H1 (cell line): ENCODE measurements around the gene LHFPL3. TPM values are rescaled to one million over a fixed set of nuclear protein-coding genes. Genes with fewer than 3 reads are reported as not detected.
"Not testable (repeated sequence)": the region's sequence is repeated elsewhere in the genome, so short reads cannot be mapped to it uniquely, and the experiment has no call there.

Source experiments
- CTCF ChIA-PET: fragments of 300-600 bp; sonication (Branson Sonifier 250); formaldehyde crosslinking; loops from one replicate; lab custom pipeline; 2021; ENCODE audit not compliant: partially characterized antibody; lab: Charles Lee
- POLR2A ChIA-PET: fragments of 300-600 bp; sonication (Branson Sonifier 250); formaldehyde crosslinking; loops from one replicate; lab custom pipeline; 2021; ENCODE audit warnings: inconsistent platforms; ENCODE audit not compliant: partially characterized antibody; lab: Charles Lee
- DNase-seq, 2 experiments: peaks; one replicate each; pipeline versions ENCODE4 v3.0.0 to v3.0.0-alpha.2; 2010 to 2022; ENCODE audit warnings: low spot score in 2 of 2, low read depth in 1 of 2, mixed read lengths in 1 of 2
- FAIRE-seq: peaks from 2 replicates; lab custom pipeline; 2011; peaks lifted over from hg19 to GRCh38; lab: Jason Lieb, UNC
- H2AFZ ChIP-seq: 2 replicates; pipeline ENCODE4 v1.8.1; 2012; ENCODE audit warnings: low read length, inconsistent platforms
- H2AK5ac ChIP-seq: 2 replicates; pipeline ENCODE4 v1.6.1; 2013; ENCODE audit warnings: low read depth, low read length
- H2BK120ac ChIP-seq: replicated peaks from 2 replicates; pipeline ENCODE3; 2013; ENCODE audit warnings: low read depth, low read length, inconsistent platforms
- H2BK12ac ChIP-seq: 2 replicates; pipeline ENCODE4 v1.6.1; 2013; ENCODE audit warnings: low read depth, low read length
- H2BK15ac ChIP-seq: 2 replicates; pipeline ENCODE4 v1.6.1; 2013; ENCODE audit warnings: low read length
- H2BK20ac ChIP-seq: 2 replicates; pipeline ENCODE4 v1.6.1; 2013; ENCODE audit warnings: low read length
- H2BK5ac ChIP-seq: 2 replicates; pipeline ENCODE4 v1.6.1; 2013; ENCODE audit warnings: low read depth, low read length
- H3K14ac ChIP-seq: 2 replicates; pipeline ENCODE4 v1.6.1; 2013; ENCODE audit warnings: inconsistent platforms; ENCODE audit not compliant: insufficient read length
- H3K18ac ChIP-seq: 2 replicates; pipeline ENCODE4 v1.6.1; 2013; ENCODE audit warnings: low read length; ENCODE audit errors: extremely low read depth
- H3K23ac ChIP-seq: 2 replicates; pipeline ENCODE4 v1.6.1; 2013; ENCODE audit warnings: inconsistent platforms; ENCODE audit not compliant: insufficient read length
- H3K23me2 ChIP-seq: 2 replicates; pipeline ENCODE4 v1.6.1; 2013; ENCODE audit warnings: low read depth, low read length
- H3K27ac ChIP-seq: 2 replicates; pipeline ENCODE4 v1.6.1; 2011; ENCODE audit warnings: low read depth, low read length, inconsistent platforms
- H3K27me3 ChIP-seq, 4 experiments: replicated peaks in 1 of 4; 1 replicate in 1 of 4; 2 replicates in 3 of 4; pipeline versions ENCODE4 v1.6.1 to v1.8.1; 2011 to 2013; ENCODE audit warnings: low read length in 3 of 4, mild to moderate bottlenecking in 3 of 4, inconsistent platforms in 2 of 4, mixed read lengths in 2 of 4, moderate library complexity in 1 of 4; ENCODE audit not compliant: control insufficient read depth in 3 of 4, insufficient read depth in 3 of 4; ENCODE audit errors: extremely low read depth in 1 of 4
- H3K36me3 ChIP-seq, 4 experiments: 2 replicates each; pipeline versions ENCODE4 v1.6.1 to v1.8.1; 2011 to 2013; ENCODE audit warnings: mild to moderate bottlenecking in 4 of 4, low read length in 3 of 4, moderate library complexity in 2 of 4, control low read depth in 1 of 4, inconsistent platforms in 1 of 4; ENCODE audit not compliant: insufficient read depth in 4 of 4, control insufficient read depth in 2 of 4
- H3K4ac ChIP-seq: replicated peaks from 2 replicates; pipeline ENCODE3; 2013; ENCODE audit warnings: low read length, low read depth, mixed read lengths, inconsistent platforms; ENCODE audit not compliant: insufficient read length
- H3K4me1 ChIP-seq, 4 experiments: replicated peaks in 1 of 4; 1 replicate in 1 of 4; 2 replicates in 3 of 4; pipeline versions ENCODE4 v1.6.1 to v1.8.1; 2011 to 2013; ENCODE audit warnings: low read length in 3 of 4, inconsistent platforms in 2 of 4, mixed read lengths in 1 of 4; ENCODE audit not compliant: insufficient read depth in 4 of 4, control insufficient read depth in 3 of 4
- H3K4me2 ChIP-seq, 2 experiments: 2 replicates each; pipeline versions ENCODE4 v1.6.1 to v1.8.1; 2011 to 2013; ENCODE audit warnings: low read depth in 2 of 2, low read length in 2 of 2, control low read depth in 1 of 2, inconsistent platforms in 1 of 2, mild to moderate bottlenecking in 1 of 2; ENCODE audit not compliant: insufficient read depth in 1 of 2
- H3K4me3 ChIP-seq, 4 experiments: fragments of 200-600, 300-600 bp in 1 of 4; sonication (generic), shearing (Covaris generic), sonication (Bioruptor Twin) in 1 of 4; 2 replicates each; pipeline versions ENCODE4 v1.5.1 to v1.8.1; 2011 to 2016; ENCODE audit warnings: low read length in 4 of 4, low read depth in 3 of 4, control low read depth in 2 of 4, inconsistent platforms in 2 of 4, mild to moderate bottlenecking in 2 of 4, mixed read lengths in 1 of 4, moderate library complexity in 1 of 4; ENCODE audit not compliant: insufficient read depth in 2 of 4; ENCODE audit errors: extremely low read depth in 1 of 4
- H3K56ac ChIP-seq: replicated peaks from 2 replicates; pipeline ENCODE3; 2013; ENCODE audit warnings: low read depth, mild to moderate bottlenecking, mixed read lengths, low read length, inconsistent platforms; ENCODE audit not compliant: insufficient read length
- H3K79me1 ChIP-seq: 2 replicates; pipeline ENCODE4 v1.6.1; 2013; ENCODE audit warnings: low read depth, low read length, control low read depth
- H3K79me2 ChIP-seq, 2 experiments: 2 replicates each; pipeline versions ENCODE4 v1.6.1 to v1.8.1; 2012 to 2013; ENCODE audit warnings: low read length in 2 of 2, mild to moderate bottlenecking in 2 of 2, inconsistent platforms in 1 of 2; ENCODE audit not compliant: insufficient read depth in 2 of 2, control insufficient read depth in 1 of 2
- H3K9ac ChIP-seq, 4 experiments: replicated peaks in 1 of 4; 1 replicate in 1 of 4; 2 replicates in 3 of 4; pipeline versions ENCODE4 v1.6.1 to v1.8.1; 2011 to 2013; ENCODE audit warnings: low read depth in 3 of 4, low read length in 3 of 4, control low read depth in 2 of 4, mild to moderate bottlenecking in 2 of 4, moderate library complexity in 2 of 4, inconsistent platforms in 1 of 4; ENCODE audit errors: extremely low read depth in 1 of 4
- H3K9me3 ChIP-seq, 2 experiments: 2 replicates each; pipeline versions ENCODE4 v1.6.1 to v1.8.1; 2012 to 2013; ENCODE audit warnings: mild to moderate bottlenecking in 2 of 2, moderate library complexity in 2 of 2, control low read depth in 1 of 2, inconsistent platforms in 1 of 2, low read depth in 1 of 2, low read length in 1 of 2, mixed read lengths in 1 of 2; ENCODE audit not compliant: insufficient read depth in 2 of 2
- H4K20me1 ChIP-seq, 2 experiments: replicated peaks in 1 of 2; 2 replicates each; pipeline versions ENCODE3 to v1.8.1; 2011 to 2013; ENCODE audit warnings: inconsistent platforms in 2 of 2, low read length in 2 of 2, mild to moderate bottlenecking in 1 of 2; ENCODE audit not compliant: insufficient read depth in 2 of 2, control insufficient read depth in 1 of 2
- H4K5ac ChIP-seq: 2 replicates; pipeline ENCODE4 v1.6.1; 2013; ENCODE audit warnings: low read length, low read depth, mixed read lengths, inconsistent platforms; ENCODE audit not compliant: insufficient read length
- H4K8ac ChIP-seq: 2 replicates; pipeline ENCODE4 v1.8.0; 2013; ENCODE audit warnings: mild to moderate bottlenecking, moderate library complexity, low read length, inconsistent platforms; ENCODE audit not compliant: insufficient read depth; ENCODE audit errors: extremely low read depth
- H4K91ac ChIP-seq: replicated peaks from 2 replicates; pipeline ENCODE3; 2013; ENCODE audit warnings: low read length, mixed read lengths, inconsistent platforms; ENCODE audit not compliant: insufficient read length
- CREB1 ChIP-seq: IDR thresholded peaks from 2 replicates; pipeline ENCODE4 v1.6.1; 2012; ENCODE audit warnings: inconsistent platforms
- JUND ChIP-seq: IDR thresholded peaks from 2 replicates; pipeline ENCODE4 v1.6.1; 2011; ENCODE audit warnings: mild to moderate bottlenecking, improper control_type of control experiment, low read length
- POU5F1 ChIP-seq: IDR thresholded peaks from 2 replicates; pipeline ENCODE4 v1.6.1; 2011; ENCODE audit warnings: low read depth, mild to moderate bottlenecking, low read length, moderate library complexity
- SIX5 ChIP-seq: IDR thresholded peaks from 2 replicates; pipeline ENCODE4 v1.6.1; 2011; ENCODE audit warnings: mild to moderate bottlenecking, low read depth, low read length
- TEAD4 ChIP-seq: IDR thresholded peaks from 2 replicates; pipeline ENCODE4 v1.6.1; 2012; ENCODE audit warnings: low read depth, low read length, inconsistent platforms, mixed read lengths
- WGBS, 2 experiments: shearing (Covaris generic) in 1 of 2; methylation state at CpG; one replicate each; pipeline versions ENCODE4 v1.1.6 to v1.1.7; 2013 to 2015; ENCODE audit warnings: low lambda C conversion rate in 2 of 2, mixed read lengths in 2 of 2, inconsistent platforms in 1 of 2, low coverage in 1 of 2, missing lambda C conversion rate in 1 of 2; ENCODE audit not compliant: insufficient replicate concordance in 2 of 2, insufficient coverage in 1 of 2, insufficient read length in 1 of 2; ENCODE audit errors: extremely low coverage in 1 of 2, missing lambda C conversion rate in 1 of 2; 5-methylcytosine and 5-hydroxymethylcytosine counted together
- polyA plus RNA-seq, 7 experiments: library from polyadenylated mRNA; depleted of rRNA in 3 of 7; stranded (reverse) in 5 of 7; unstranded in 2 of 7; fragments of >200 nt in 5 of 7; fragments of 200-250 nt in 2 of 7; gene quantifications; 1 replicate in 5 of 7; 2 replicates in 1 of 7; 4 replicates in 1 of 7; pipeline versions ENCODE4 v1.2.1 to v1.2.3, GENCODE V29; 2011 to 2013; ENCODE audit warnings: missing spikeins in 2 of 7, mixed read lengths in 2 of 7
- total RNA-seq: library from RNA; stranded (reverse); fragmentation: NEBNext Ultra II Directional; extraction: Animal tissue kit (Norgen Biotek cat#: 25700); gene quantifications from 2 replicates; pipeline ENCODE4 v1.2.1, GENCODE V29; 2021

The LHFPL3 gene
- total and polyA plus RNA-seq, 2 of the 8 experiments (the other 6 are each of a cell fraction or from before 2014, with no cell fraction given) = 0.24 to 0.50 TPM

DNA sequence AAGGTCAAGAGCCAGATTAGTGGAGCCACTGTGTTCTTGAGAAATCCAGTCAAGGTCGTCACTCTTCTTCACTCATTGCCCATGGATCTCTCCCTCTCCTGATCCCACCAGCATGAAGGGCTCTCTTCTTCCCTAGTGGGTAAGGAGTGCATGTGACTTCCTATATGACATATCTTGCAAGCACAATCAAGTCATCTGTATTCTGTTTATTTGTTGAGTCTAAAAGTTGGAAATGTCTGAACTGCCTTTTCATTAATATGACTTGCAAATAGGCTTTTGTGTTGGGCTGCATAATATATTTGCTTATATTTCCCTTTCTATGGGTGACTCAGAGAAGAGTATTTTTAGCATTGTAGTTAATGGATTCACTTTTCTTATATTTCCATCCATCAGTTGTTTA is 371.9 kb downstream of the LHFPL3 start (continued):
- TF ChIP-seq POU5F1 = no peak
- TF ChIP-seq TEAD4 = no peak
- TF ChIP-seq SIX5 = no peak
- TF ChIP-seq JUND = no peak
- no peak for TF ChIP-seq CREB1
- TF ChIP-seq, all 59 proteins: peak for 0

DNA sequence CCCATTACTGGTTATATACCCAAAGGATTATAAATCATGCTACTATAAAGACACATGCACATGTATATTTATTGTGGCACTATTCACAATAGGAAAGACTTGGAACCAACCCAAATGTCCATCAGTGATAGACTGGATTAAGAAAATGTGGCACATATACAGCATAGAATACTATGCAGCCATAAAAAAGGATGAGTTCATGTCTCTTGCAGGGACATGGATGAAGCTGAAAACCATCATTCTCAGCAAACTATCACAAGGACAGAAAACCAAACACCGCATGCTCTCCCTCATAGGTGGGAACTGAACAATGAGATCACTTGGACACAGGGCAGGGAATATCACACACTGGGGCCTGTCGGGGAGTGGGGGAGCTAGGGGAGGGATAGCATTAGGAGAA is 392.6 kb downstream of the LHFPL3 start:
- H2BK15ac ChIP-seq, H3K27me3 ChIP-seq, H2BK5ac ChIP-seq, H2AFZ ChIP-seq, H3K14ac ChIP-seq, H3K4ac ChIP-seq, H4K91ac ChIP-seq, H3K27ac ChIP-seq, H4K8ac ChIP-seq, H3K9me3 ChIP-seq, FAIRE-seq, H3K56ac ChIP-seq, H2AK5ac ChIP-seq, H2BK12ac ChIP-seq, H3K4me1 ChIP-seq, H3K18ac ChIP-seq, DNase-seq, H3K4me3 ChIP-seq, H4K5ac ChIP-seq, POLR2A ChIA-PET, H3K9ac ChIP-seq, H3K23me2 ChIP-seq, H2BK20ac ChIP-seq, H4K20me1 ChIP-seq, H3K4me2 ChIP-seq, H3K36me3 ChIP-seq, H3K79me1 ChIP-seq, H3K23ac ChIP-seq, H2BK120ac ChIP-seq, H3K79me2 ChIP-seq: not testable (repeated sequence)
- 93% methylated on average over 2 of the region's 2 CpGs; no CpG with 5 or more reads in 1 of the 2 experiments for WGBS, 2 experiments
- CTCF ChIA-PET = interaction anchor here (1.5 kb wide), 1 partner anchor 127 kb away, joined by 5 read pairs; no protein-coding TSS in a partner anchor
